Neural progenitor cell (in vitro differentiated cells): Measurements from ENCODE around the gene CD74.

ENCODE experiments used
- EZH2 ChIP-seq: fragments of 200-600 bp; sonication (generic); IDR thresholded peaks from 2 replicates; pipeline ENCODE4 v1.6.1; 2017; ENCODE audit warnings: antibody characterized with exemption, mild to moderate bottlenecking, moderate library complexity
- EZH2phosphoT487 ChIP-seq: fragments of 200-600 bp; sonication (generic); IDR thresholded peaks from 2 replicates; pipeline ENCODE4 v1.6.1; 2017; ENCODE audit warnings: antibody characterized with exemption
- TF ChIP-seq, protein P1 (sequence below): fragments of 200-600 bp; sonication (generic); IDR thresholded peaks from 2 replicates; pipeline ENCODE4 v1.5.1; 2017; ENCODE audit warnings: antibody characterized with exemption, mild to moderate bottlenecking

DNA sequence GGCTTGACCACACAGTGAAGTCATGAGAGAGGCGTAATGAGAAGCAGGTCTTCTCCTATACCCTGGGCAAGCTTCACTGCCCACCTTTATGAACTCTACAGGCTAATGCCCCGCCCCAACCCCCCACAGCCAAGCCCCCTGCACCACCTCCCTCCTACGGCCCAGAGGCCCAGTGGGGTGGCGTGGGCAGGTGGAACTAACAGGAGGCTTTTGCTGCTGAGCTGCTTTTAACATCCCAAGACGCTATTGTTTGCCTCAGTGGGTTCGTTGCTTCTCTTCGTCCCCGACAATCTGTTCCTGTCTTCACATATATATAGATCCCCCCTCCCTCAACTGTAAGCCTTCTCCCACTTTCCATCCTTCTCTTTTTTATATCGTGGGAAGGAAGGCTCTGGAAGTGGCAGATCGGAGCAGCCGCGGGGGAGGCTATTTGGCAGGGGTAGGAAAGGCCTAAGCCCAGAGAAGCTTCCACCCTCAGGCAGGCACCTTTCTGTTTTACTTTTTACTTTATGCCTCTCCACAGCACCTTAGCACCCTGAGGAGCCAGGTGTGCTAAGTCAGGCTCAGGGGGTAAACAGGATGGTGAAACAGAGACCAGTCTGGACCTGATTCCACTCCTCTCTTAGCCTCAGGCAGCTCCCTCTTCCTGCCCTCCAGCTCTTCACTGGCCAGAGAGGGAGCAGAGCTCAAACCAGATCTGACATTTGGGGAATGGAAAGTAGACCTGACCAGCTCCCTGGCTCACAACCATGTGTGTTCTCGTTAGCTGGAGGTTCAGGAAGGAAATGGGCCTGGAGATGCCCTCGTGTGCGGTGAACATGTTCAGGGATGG is 26.5 kb downstream of the CD74 start:
- TF ChIP-seq, protein P1, sequence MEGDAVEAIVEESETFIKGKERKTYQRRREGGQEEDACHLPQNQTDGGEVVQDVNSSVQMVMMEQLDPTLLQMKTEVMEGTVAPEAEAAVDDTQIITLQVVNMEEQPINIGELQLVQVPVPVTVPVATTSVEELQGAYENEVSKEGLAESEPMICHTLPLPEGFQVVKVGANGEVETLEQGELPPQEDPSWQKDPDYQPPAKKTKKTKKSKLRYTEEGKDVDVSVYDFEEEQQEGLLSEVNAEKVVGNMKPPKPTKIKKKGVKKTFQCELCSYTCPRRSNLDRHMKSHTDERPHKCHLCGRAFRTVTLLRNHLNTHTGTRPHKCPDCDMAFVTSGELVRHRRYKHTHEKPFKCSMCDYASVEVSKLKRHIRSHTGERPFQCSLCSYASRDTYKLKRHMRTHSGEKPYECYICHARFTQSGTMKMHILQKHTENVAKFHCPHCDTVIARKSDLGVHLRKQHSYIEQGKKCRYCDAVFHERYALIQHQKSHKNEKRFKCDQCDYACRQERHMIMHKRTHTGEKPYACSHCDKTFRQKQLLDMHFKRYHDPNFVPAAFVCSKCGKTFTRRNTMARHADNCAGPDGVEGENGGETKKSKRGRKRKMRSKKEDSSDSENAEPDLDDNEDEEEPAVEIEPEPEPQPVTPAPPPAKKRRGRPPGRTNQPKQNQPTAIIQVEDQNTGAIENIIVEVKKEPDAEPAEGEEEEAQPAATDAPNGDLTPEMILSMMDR: no peak
- no peak for TF ChIP-seq EZH2
- TF ChIP-seq EZH2phosphoT487: no peak
